WTC11 (cell line): ENCODE data around the gene DNAH11. TPM values are rescaled to one million over a fixed set of nuclear protein-coding genes. Genes with fewer than 3 reads are reported as not detected.

Experiments
- ARID4B ChIP-seq: sonication (generic); formaldehyde crosslinking; IDR thresholded peaks from 2 replicates; pipeline ENCODE4 v1.8.0; 2023; ENCODE audit warnings: missing genetic modification reagents, mild to moderate bottlenecking, borderline replicate concordance
- CDX4 ChIP-seq: fragments of 250-450 bp; sonication (Bioruptor Pico); IDR thresholded peaks from 2 replicates; pipeline ENCODE4 v1.9.0; 2021; ENCODE audit warnings: moderate library complexity, mild to moderate bottlenecking, inconsistent platforms, borderline replicate concordance
- CREB1 ChIP-seq: sonication (generic); formaldehyde crosslinking; IDR thresholded peaks from 2 replicates; pipeline ENCODE4 v1.8.0; 2023; ENCODE audit warnings: mild to moderate bottlenecking, missing genetic modification reagents
- FOXJ3 ChIP-seq: sonication (generic); formaldehyde crosslinking; IDR thresholded peaks from 2 replicates; pipeline ENCODE4 v1.9.0; 2021; ENCODE audit warnings: missing genetic modification reagents, mild to moderate bottlenecking, borderline replicate concordance
- FOXP1 ChIP-seq: sonication (generic); formaldehyde crosslinking; IDR thresholded peaks from 2 replicates; pipeline ENCODE4 v1.8.0; 2022; ENCODE audit warnings: missing genetic modification reagents, mild to moderate bottlenecking, moderate library complexity, borderline replicate concordance
- JAZF1 ChIP-seq: fragments of 250-450 bp; sonication (Bioruptor Pico); IDR thresholded peaks from 2 replicates; pipeline ENCODE4 v1.9.0; 2021; ENCODE audit warnings: moderate library complexity, mild to moderate bottlenecking, inconsistent platforms
- KAT7 ChIP-seq: sonication (generic); formaldehyde crosslinking; IDR thresholded peaks from 2 replicates; pipeline ENCODE4 v1.8.1; 2023; ENCODE audit warnings: missing genetic modification reagents, mild to moderate bottlenecking, borderline replicate concordance
- NR1H2 ChIP-seq: sonication (generic); formaldehyde crosslinking; IDR thresholded peaks from 2 replicates; pipeline ENCODE4 v1.9.0; 2021; ENCODE audit warnings: mild to moderate bottlenecking, moderate library complexity, missing genetic modification reagents
- RORB ChIP-seq: fragments of 250-450 bp; sonication (Bioruptor Pico); IDR thresholded peaks from 2 replicates; pipeline ENCODE4 v1.9.0; 2021; ENCODE audit warnings: mild to moderate bottlenecking
- SMAD4 ChIP-seq: sonication (generic); formaldehyde crosslinking; IDR thresholded peaks from 2 replicates; pipeline ENCODE4 v1.8.0; 2022; ENCODE audit warnings: mild to moderate bottlenecking, missing genetic modification reagents
- SOX15 ChIP-seq: fragments of 250-450 bp; sonication (Bioruptor Pico); IDR thresholded peaks from 2 replicates; pipeline ENCODE4 v1.9.0; 2021; ENCODE audit warnings: mild to moderate bottlenecking
- SP1 ChIP-seq: sonication (generic); formaldehyde crosslinking; conservative IDR thresholded peaks from 2 replicates; pipeline ENCODE4 v1.8.1; 2022; ENCODE audit warnings: missing genetic modification reagents
- TCF7 ChIP-seq: sonication (generic); formaldehyde crosslinking; IDR thresholded peaks from 2 replicates; pipeline ENCODE4 v1.8.0; 2022; ENCODE audit warnings: mild to moderate bottlenecking, low read depth, missing genetic modification reagents, moderate library complexity
- TP53 ChIP-seq: sonication (generic); formaldehyde crosslinking; IDR thresholded peaks from 2 replicates; pipeline ENCODE4 v1.8.1; 2023; ENCODE audit warnings: mild to moderate bottlenecking, missing genetic modification reagents
- ZNF219 ChIP-seq: sonication (generic); formaldehyde crosslinking; IDR thresholded peaks from 2 replicates; pipeline ENCODE4 v1.8.0; 2023; ENCODE audit warnings: missing genetic modification reagents, mild to moderate bottlenecking, borderline replicate concordance
- ZNF232 ChIP-seq: sonication (generic); formaldehyde crosslinking; IDR thresholded peaks from 2 replicates; pipeline ENCODE4 v1.8.0; 2022; ENCODE audit warnings: mild to moderate bottlenecking, missing genetic modification reagents
- ZNF317 ChIP-seq: sonication (generic); formaldehyde crosslinking; IDR thresholded peaks from 2 replicates; pipeline ENCODE4 v1.8.1; 2023; ENCODE audit warnings: low read depth, mild to moderate bottlenecking, moderate library complexity, missing genetic modification reagents, borderline replicate concordance
- ZNF423 ChIP-seq: fragments of 250-450 bp; sonication (Bioruptor Pico); IDR thresholded peaks from 2 replicates; pipeline ENCODE4 v2.1.2; 2022; ENCODE audit warnings: mild to moderate bottlenecking, moderate library complexity
- total RNA-seq: library from RNA; stranded (reverse); gene quantifications from 3 replicates; pipeline ENCODE4 v1.2.3, GENCODE V29; 2021
- TF ChIP-seq, protein P1 (sequence below): sonication (generic); formaldehyde crosslinking; IDR thresholded peaks from 2 replicates; pipeline ENCODE4 v1.8.0; 2022; ENCODE audit warnings: mild to moderate bottlenecking, missing genetic modification reagents
- TF ChIP-seq, protein P2 (sequence below): sonication (generic); formaldehyde crosslinking; IDR thresholded peaks from 2 replicates; pipeline ENCODE4 v1.8.1; 2022; ENCODE audit warnings: mild to moderate bottlenecking, moderate library complexity, missing genetic modification reagents
- TF ChIP-seq, protein P3 (sequence below): fragments of 200-600 bp; IDR thresholded peaks from 2 replicates; pipeline ENCODE4 v1.8.0; 2022; ENCODE audit warnings: antibody characterized with exemption
- TF ChIP-seq, protein P4 (sequence below): sonication (generic); formaldehyde crosslinking; IDR thresholded peaks from 2 replicates; pipeline ENCODE4 v1.8.1; 2022; ENCODE audit warnings: low read depth, mild to moderate bottlenecking, moderate library complexity, missing genetic modification reagents, borderline replicate concordance
- TF ChIP-seq, protein P5 (sequence below): sonication (generic); formaldehyde crosslinking; conservative IDR thresholded peaks from 2 replicates; pipeline ENCODE4 v1.8.1; 2023; ENCODE audit warnings: mild to moderate bottlenecking, low read depth, missing genetic modification reagents, moderate library complexity
- TF ChIP-seq, protein P6 (sequence below): sonication (generic); formaldehyde crosslinking; IDR thresholded peaks from 2 replicates; pipeline ENCODE4 v1.8.1; 2023; ENCODE audit warnings: mild to moderate bottlenecking, missing genetic modification reagents, moderate library complexity
- TF ChIP-seq, protein P7 (sequence below): sonication (generic); formaldehyde crosslinking; IDR thresholded peaks from 2 replicates; pipeline ENCODE4 v1.8.0; 2022; ENCODE audit warnings: mild to moderate bottlenecking, missing genetic modification reagents

Gene DNAH11
- total RNA-seq, 1 experiment from 2014 or later: 6.4 TPM

DNA sequence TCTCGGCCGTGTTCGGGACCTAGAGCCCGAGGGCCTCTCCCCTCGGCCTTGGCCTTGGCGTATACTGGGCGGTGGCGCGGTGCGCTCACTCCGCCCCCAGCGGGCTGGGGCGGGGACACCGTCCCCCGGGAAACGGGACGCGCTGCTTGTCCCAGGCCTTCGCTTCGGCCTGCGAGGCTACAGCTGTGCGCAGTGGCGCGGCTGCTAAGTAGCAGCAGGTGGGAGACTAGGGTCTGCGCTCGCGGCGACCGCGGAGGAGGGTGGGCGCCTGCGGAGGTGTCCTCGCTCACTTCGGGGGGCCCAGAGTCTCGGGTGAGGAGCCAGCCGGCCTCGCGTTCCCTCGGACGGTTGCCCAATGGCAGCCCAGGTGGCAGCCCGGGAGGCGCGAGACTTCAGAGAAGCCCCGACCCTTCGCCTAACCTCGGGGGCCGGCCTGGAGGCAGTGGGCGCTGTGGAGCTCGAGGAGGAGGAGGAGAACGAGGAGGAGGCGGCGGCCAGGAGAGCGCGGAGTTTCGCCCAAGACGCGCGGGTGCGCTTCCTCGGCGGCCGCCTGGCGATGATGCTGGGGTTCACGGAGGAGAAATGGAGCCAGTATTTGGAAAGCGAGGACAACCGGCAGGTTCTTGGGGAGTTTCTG is at the start of gene DNAH11 (continued):
- TF ChIP-seq FOXJ3 (CRISPR knock-in tag) (no peak), ZNF219 (CRISPR knock-in tag) (0 out of 2 replicates have a peak, but pooled peaks have one; percentile 27), NR1H2 (CRISPR knock-in tag) (no peak), JAZF1 (no peak), SMAD4 (no peak), ZNF317 (CRISPR knock-in tag) (0 out of 2 replicates have a peak, but pooled peaks have one; percentile 5), TCF7 (CRISPR knock-in tag) (no peak), CREB1 (no peak), CDX4 (CRISPR knock-in tag) (no peak), FOXP1 (CRISPR knock-in tag) (0 out of 2 replicates have a peak, but pooled peaks have one; percentile 21), TP53 (CRISPR knock-in tag) (peak; percentile 48; the same call in 1 of the 2 replicates), SOX15 (CRISPR knock-in tag) (no peak), KAT7 (CRISPR knock-in tag) (no peak; the same call in 1 of the 2 replicates), ZNF423 (CRISPR knock-in tag) (no peak), ZNF232 (no peak), SP1 (peak; percentile 54; the same call in 1 of the 2 replicates), RORB (no peak), ARID4B (CRISPR knock-in tag) (no peak; the same call in 1 of the 2 replicates)
- TF ChIP-seq, protein P1, sequence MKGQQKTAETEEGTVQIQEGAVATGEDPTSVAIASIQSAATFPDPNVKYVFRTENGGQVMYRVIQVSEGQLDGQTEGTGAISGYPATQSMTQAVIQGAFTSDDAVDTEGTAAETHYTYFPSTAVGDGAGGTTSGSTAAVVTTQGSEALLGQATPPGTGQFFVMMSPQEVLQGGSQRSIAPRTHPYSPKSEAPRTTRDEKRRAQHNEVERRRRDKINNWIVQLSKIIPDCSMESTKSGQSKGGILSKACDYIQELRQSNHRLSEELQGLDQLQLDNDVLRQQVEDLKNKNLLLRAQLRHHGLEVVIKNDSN (CRISPR knock-in tag): no peak; the same call in 1 of the 2 replicates
- TF ChIP-seq, protein P2, sequence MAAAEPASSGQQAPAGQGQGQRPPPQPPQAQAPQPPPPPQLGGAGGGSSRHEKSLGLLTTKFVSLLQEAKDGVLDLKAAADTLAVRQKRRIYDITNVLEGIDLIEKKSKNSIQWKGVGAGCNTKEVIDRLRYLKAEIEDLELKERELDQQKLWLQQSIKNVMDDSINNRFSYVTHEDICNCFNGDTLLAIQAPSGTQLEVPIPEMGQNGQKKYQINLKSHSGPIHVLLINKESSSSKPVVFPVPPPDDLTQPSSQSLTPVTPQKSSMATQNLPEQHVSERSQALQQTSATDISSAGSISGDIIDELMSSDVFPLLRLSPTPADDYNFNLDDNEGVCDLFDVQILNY: peak; percentile 52; the same call in 1 of the 2 replicates
- TF ChIP-seq, protein P3, sequence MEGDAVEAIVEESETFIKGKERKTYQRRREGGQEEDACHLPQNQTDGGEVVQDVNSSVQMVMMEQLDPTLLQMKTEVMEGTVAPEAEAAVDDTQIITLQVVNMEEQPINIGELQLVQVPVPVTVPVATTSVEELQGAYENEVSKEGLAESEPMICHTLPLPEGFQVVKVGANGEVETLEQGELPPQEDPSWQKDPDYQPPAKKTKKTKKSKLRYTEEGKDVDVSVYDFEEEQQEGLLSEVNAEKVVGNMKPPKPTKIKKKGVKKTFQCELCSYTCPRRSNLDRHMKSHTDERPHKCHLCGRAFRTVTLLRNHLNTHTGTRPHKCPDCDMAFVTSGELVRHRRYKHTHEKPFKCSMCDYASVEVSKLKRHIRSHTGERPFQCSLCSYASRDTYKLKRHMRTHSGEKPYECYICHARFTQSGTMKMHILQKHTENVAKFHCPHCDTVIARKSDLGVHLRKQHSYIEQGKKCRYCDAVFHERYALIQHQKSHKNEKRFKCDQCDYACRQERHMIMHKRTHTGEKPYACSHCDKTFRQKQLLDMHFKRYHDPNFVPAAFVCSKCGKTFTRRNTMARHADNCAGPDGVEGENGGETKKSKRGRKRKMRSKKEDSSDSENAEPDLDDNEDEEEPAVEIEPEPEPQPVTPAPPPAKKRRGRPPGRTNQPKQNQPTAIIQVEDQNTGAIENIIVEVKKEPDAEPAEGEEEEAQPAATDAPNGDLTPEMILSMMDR: no peak
- TF ChIP-seq, protein P4, sequence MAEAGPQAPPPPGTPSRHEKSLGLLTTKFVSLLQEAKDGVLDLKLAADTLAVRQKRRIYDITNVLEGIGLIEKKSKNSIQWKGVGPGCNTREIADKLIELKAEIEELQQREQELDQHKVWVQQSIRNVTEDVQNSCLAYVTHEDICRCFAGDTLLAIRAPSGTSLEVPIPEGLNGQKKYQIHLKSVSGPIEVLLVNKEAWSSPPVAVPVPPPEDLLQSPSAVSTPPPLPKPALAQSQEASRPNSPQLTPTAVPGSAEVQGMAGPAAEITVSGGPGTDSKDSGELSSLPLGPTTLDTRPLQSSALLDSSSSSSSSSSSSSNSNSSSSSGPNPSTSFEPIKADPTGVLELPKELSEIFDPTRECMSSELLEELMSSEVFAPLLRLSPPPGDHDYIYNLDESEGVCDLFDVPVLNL: 0 out of 2 replicates have a peak, but pooled peaks have one; percentile 40
- TF ChIP-seq, protein P5, sequence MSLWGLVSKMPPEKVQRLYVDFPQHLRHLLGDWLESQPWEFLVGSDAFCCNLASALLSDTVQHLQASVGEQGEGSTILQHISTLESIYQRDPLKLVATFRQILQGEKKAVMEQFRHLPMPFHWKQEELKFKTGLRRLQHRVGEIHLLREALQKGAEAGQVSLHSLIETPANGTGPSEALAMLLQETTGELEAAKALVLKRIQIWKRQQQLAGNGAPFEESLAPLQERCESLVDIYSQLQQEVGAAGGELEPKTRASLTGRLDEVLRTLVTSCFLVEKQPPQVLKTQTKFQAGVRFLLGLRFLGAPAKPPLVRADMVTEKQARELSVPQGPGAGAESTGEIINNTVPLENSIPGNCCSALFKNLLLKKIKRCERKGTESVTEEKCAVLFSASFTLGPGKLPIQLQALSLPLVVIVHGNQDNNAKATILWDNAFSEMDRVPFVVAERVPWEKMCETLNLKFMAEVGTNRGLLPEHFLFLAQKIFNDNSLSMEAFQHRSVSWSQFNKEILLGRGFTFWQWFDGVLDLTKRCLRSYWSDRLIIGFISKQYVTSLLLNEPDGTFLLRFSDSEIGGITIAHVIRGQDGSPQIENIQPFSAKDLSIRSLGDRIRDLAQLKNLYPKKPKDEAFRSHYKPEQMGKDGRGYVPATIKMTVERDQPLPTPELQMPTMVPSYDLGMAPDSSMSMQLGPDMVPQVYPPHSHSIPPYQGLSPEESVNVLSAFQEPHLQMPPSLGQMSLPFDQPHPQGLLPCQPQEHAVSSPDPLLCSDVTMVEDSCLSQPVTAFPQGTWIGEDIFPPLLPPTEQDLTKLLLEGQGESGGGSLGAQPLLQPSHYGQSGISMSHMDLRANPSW (CRISPR knock-in tag): no peak
- TF ChIP-seq, protein P6, sequence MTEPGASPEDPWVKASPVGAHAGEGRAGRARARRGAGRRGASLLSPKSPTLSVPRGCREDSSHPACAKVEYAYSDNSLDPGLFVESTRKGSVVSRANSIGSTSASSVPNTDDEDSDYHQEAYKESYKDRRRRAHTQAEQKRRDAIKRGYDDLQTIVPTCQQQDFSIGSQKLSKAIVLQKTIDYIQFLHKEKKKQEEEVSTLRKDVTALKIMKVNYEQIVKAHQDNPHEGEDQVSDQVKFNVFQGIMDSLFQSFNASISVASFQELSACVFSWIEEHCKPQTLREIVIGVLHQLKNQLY: no peak
- TF ChIP-seq, protein P7, sequence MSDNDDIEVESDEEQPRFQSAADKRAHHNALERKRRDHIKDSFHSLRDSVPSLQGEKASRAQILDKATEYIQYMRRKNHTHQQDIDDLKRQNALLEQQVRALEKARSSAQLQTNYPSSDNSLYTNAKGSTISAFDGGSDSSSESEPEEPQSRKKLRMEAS (CRISPR knock-in tag): no peak; the same call in 1 of the 2 replicates
